ENCODE results near the gene VSIG10. TPM values are rescaled to one million over a fixed set of nuclear protein-coding genes. Genes with fewer than 3 reads are reported as not detected.

Gene VSIG10
- total RNA-seq, 1 experiment from 2014 or later: 10.9 TPM

GRCh38 chr12:118145798-118146156, 42.0 kb upstream of the VSIG10 start:
- Mint-ChIP-seq H3K4me3 (ENCODE audit: unreplicated experiment) (no peak overlapping the region), H3K27me3 (ENCODE audit: insufficient read depth, unreplicated experiment) (no peaks in the 10 kb centered on the region), H3K9me3 (ENCODE audit: unreplicated experiment) (no peaks in the 10 kb centered on the region), H3K4me1 (ENCODE audit: insufficient read depth, unreplicated experiment) (peaks cover 5% of the 10 kb centered on the region), H3K36me3 (ENCODE audit: insufficient read depth, unreplicated experiment) (peaks cover 95% of the 10 kb centered on the region), H3K27ac (ENCODE audit: low read depth, unreplicated experiment) (no peak overlapping the region)
- TF ChIP-seq CTCF (IDR thresholded peaks at IDR 0.05; ENCODE audit: unreplicated experiment): no peak
- ChIA-PET POLR2A (no interaction called here), CTCF (interaction anchor here (1.3 to 1.4 kb wide), 2 partner anchors 10 to 270 kb away, joined by 3 to 4 read pairs; partner anchors contain the start of gene PEBP1)
- DNase-seq (ENCODE audit: unreplicated experiment): no peak
- intact Hi-C loops (cut with micrococcal nuclease): no loop called here
- BruUV-seq (replicated peaks): no TSS peak

- Mint-ChIP-seq H3K36me3 (ENCODE audit: insufficient read depth, unreplicated experiment) (peaks cover 95% of the 10 kb centered on the region), H3K4me1 (ENCODE audit: insufficient read depth, unreplicated experiment) (peaks cover 5% of the 10 kb centered on the region), H3K27me3 (ENCODE audit: insufficient read depth, unreplicated experiment) (no peaks in the 10 kb centered on the region), H3K9me3 (ENCODE audit: unreplicated experiment) (no peaks in the 10 kb centered on the region), H3K4me3 (ENCODE audit: unreplicated experiment) (no peak overlapping the region), H3K27ac (ENCODE audit: low read depth, unreplicated experiment) (no peak overlapping the region)
- POLR2A ChIA-PET: no interaction called here
- CTCF ChIA-PET: interaction anchor here (0.6 to 1.4 kb wide), 3 partner anchors 9 to 270 kb away, joined by 3 to 4 read pairs (median 3); partner anchors contain the start of gene PEBP1
- intact Hi-C loops (cut with micrococcal nuclease): no loop called here
- DNase-seq (ENCODE audit: unreplicated experiment): no peak
- BruUV-seq (replicated peaks): TSS peak; percentile 86
- no peak for TF ChIP-seq CTCF (IDR thresholded peaks at IDR 0.05; ENCODE audit: unreplicated experiment)
Observed at GRCh38 chr12:118145113-118145797, 41.4 kb upstream of the VSIG10 start.

- Mint-ChIP-seq H3K4me3 (ENCODE audit: unreplicated experiment) (no peak overlapping the region), H3K4me1 (ENCODE audit: insufficient read depth, unreplicated experiment) (peaks cover 5% of the 10 kb centered on the region), H3K9me3 (ENCODE audit: unreplicated experiment) (no peaks in the 10 kb centered on the region), H3K27ac (ENCODE audit: low read depth, unreplicated experiment) (no peak overlapping the region), H3K36me3 (ENCODE audit: insufficient read depth, unreplicated experiment) (peaks cover 96% of the 10 kb centered on the region), H3K27me3 (ENCODE audit: insufficient read depth, unreplicated experiment) (no peaks in the 10 kb centered on the region)
- POLR2A ChIA-PET: no interaction called here
- BruUV-seq (replicated peaks): no TSS peak
- intact Hi-C loops (cut with micrococcal nuclease): no loop called here
- CTCF ChIA-PET: interaction anchor here (0.6 to 1.4 kb wide), 3 partner anchors 9 to 269 kb away, joined by 3 to 4 read pairs (median 3); partner anchors contain the start of gene PEBP1
- TF ChIP-seq CTCF (IDR thresholded peaks at IDR 0.05; ENCODE audit: unreplicated experiment): no peak
- no peak for DNase-seq (ENCODE audit: unreplicated experiment)
Observed at GRCh38 chr12:118144499-118144898, 40.7 kb upstream of the VSIG10 start.

GRCh38 chr12:118140825-118141224, 37.0 kb upstream of the VSIG10 start:
- no peak overlapping the region for H3K4me3 Mint-ChIP-seq (ENCODE audit: unreplicated experiment)
- ChIA-PET CTCF (interaction anchor here (0.6 to 3.1 kb wide), 7 partner anchors 17 to 266 kb away, joined by 3 to 21 read pairs (median 9); partner anchors contain the start of gene SUDS3), POLR2A (interaction anchor here (1.5 kb wide), 1 partner anchor 9 kb away, joined by 4 read pairs; no protein-coding TSS in a partner anchor)
- no peaks in the 10 kb centered on the region for H3K27me3 Mint-ChIP-seq (ENCODE audit: insufficient read depth, unreplicated experiment)
- H3K9me3 Mint-ChIP-seq (ENCODE audit: unreplicated experiment): no peaks in the 10 kb centered on the region
- peaks cover 10% of the 10 kb centered on the region for H3K4me1 Mint-ChIP-seq (ENCODE audit: insufficient read depth, unreplicated experiment)
- H3K27ac Mint-ChIP-seq (ENCODE audit: low read depth, unreplicated experiment): no peak overlapping the region
- BruUV-seq (replicated peaks): no TSS peak
- H3K36me3 Mint-ChIP-seq (ENCODE audit: insufficient read depth, unreplicated experiment): peaks cover 70% of the 10 kb centered on the region
- no peak for TF ChIP-seq CTCF (IDR thresholded peaks at IDR 0.05; ENCODE audit: unreplicated experiment)
- intact Hi-C loops (cut with micrococcal nuclease): no loop called here
- no peak for DNase-seq (ENCODE audit: unreplicated experiment)
